Stimulated activated CD4-positive, alpha-beta T cell treated with anti-CD3 and anti-CD28 coated beads, Interleukin-12 subunit alpha, Interleukin-12 subunit beta, amount 100 ng/mL, for 48 hours (primary cell): ENCODE results near the gene ICAM4.
"Not testable (repeated sequence)": the region's sequence is repeated elsewhere in the genome, so short reads cannot be mapped to it uniquely, and the experiment has no call there.

Experiments
- DNase-seq, 3 donors: peaks; one replicate each; pipeline ENCODE4 v3.0.0-alpha.2; 2020; ENCODE audit warnings: low read depth in 2 of 3, low spot score in 1 of 3

ICAM4 gene, protein sequence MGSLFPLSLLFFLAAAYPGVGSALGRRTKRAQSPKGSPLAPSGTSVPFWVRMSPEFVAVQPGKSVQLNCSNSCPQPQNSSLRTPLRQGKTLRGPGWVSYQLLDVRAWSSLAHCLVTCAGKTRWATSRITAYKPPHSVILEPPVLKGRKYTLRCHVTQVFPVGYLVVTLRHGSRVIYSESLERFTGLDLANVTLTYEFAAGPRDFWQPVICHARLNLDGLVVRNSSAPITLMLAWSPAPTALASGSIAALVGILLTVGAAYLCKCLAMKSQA

DNA sequence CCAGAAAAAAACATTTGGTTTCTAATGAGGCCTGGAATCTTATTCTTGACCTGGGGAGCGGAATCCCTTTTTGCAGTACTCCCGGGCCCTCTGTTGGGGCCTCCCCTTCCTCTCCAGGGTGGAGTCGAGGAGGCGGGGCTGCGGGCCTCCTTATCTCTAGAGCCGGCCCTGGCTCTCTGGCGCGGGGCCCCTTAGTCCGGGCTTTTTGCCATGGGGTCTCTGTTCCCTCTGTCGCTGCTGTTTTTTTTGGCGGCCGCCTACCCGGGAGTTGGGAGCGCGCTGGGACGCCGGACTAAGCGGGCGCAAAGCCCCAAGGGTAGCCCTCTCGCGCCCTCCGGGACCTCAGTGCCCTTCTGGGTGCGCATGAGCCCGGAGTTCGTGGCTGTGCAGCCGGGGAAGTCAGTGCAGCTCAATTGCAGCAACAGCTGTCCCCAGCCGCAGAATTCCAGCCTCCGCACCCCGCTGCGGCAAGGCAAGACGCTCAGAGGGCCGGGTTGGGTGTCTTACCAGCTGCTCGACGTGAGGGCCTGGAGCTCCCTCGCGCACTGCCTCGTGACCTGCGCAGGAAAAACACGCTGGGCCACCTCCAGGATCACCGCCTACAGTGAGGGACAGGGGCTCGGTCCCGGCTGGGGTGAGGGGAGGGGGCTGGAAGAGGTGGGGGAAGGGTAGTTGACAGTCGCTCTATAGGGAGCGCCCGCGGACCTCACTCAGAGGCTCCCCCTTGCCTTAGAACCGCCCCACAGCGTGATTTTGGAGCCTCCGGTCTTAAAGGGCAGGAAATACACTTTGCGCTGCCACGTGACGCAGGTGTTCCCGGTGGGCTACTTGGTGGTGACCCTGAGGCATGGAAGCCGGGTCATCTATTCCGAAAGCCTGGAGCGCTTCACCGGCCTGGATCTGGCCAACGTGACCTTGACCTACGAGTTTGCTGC lies at the start of gene ICAM4:
ICAM4 (plus strand) TSS at position 153 of the 935 bp plus-strand sequence; CDS start at position 211, 58 bp downstream.
- no peak for DNase-seq

DNA sequence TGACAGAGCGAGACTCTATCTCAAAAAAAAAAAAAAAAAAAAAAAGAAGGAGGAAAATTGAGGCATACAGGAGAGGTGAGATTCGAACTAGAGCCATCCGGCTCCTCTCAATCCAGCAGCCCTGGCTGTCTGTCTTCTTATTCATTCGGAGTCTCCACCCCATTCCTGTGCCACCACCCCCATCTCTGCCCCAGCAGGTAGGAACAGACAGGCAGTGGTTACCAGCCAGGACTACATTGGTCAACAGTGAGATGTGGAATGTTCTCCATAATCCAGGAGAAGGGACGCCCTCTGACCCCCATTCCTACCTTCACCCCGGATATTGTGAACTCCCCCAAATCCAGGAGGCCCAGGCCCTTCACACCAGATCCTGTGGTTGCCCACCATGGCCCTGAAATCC lies 49.1 kb upstream of the ICAM4 start:
- DNase-seq: no peak

DNA sequence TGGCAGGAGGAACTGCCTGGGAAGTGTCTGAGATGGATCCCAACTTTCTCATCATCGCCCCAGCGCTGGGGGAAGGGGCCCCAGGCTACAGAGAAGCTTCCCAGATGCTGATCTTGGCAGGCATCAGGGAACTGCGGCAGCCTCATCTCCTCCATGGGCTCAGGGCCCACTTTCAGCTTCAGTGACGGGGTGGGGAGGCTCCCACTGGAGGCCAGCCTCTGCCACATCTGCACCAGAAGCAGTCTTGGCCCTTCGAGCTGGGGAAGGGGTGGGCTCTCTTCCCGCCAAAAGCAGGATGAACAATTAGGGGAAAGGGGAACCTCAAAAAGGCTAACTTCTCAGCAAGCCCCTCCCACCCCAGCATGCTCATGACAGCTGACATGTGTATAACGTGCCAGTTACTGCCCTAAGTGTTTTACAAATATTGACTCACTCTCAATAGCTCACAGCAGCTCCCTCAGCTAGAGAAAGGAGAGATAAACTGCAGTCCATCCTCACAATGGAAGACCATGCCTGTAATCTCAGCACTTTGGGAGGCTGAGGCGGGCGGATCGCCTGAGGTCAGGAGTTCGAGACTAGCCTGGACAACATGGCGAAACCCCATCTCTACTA lies 48.5 kb upstream of the ICAM4 start:
- no peak for DNase-seq

DNA sequence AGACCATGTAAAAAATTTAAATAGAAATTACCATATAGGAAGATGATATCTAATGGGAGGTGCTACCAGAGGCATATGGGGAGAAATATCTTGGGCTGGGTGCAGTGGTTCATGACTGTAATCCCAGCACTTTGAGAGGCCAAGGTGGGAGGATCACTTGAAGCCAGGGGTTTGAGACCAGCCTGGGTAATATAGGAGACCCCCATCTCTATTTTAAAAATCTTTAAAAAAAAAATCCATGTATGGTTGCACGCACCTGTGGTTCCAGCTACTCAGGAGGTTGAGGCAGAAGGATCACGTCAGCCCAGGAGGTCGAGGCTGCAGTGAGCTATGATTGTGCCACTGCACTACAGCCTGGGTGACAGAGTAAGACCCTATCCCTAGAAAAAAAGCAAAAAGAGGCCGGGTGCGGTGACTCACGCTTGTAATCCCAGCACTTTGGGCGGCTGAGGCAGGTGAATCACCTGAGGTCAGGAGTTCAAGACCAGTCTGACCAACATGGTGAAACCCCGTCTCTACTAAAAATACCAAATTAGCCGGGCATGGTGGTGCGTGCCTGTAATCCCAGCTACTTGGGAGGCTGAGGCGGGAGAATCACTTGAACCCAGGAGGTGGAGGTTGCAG lies 44.8 kb upstream of the ICAM4 start:
- DNase-seq: not testable (repeated sequence)

DNA sequence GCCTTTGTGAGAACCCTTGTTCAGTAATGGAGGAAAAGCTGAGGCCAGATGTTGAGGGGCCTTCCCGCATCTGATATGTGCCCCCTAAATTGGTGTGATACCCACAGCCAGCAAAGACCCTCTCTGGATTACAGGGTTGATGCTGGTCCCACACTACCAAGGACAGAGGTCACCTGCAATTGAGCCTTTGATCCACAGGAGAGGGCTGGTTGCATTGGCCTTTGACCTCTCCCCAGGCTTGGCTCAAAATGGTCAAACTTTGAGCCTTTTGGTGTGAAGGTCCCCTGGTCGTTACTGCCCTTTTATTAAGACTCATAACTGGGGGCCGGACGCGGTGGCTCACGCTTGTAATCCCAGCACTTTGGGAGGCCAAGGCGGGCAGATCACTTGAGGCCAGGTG lies 43.1 kb upstream of the ICAM4 start:
- no peak for DNase-seq

DNA sequence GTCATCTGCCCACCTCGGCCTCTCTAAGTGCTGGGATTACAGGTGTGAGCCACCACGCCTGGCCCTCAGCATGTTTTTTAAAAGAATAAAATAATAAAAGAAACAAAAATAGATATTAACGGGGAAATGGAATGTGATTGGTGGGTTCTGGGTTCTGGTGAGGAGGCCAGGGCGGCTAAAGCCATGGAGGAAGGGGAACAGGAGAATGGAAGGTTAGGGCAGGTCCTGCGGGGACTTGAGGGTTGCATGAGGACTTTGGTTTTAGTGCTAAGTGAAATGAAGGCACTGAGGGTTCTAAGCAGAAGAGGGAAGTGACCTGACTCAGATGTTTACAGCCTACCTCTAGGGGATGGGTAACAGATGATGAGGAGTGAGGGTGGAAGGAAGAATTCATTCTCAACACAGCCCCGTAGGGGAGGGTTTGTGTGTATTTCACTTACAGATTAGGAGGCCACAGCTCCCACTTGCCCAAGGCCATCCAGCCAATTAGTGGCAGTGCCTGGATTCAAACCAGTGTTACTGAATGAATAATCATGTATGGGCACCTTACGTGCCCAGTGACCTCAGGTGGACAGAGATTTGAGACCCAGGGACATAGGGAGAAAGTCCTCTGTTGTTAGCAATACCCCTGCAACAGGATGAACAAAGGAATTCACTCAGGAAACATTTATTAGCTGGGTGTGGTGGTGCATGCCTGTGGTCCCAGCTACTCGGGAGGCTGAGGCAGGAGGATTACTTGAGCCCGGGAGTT lies 41.4 kb upstream of the ICAM4 start:
- no peak for DNase-seq

DNA sequence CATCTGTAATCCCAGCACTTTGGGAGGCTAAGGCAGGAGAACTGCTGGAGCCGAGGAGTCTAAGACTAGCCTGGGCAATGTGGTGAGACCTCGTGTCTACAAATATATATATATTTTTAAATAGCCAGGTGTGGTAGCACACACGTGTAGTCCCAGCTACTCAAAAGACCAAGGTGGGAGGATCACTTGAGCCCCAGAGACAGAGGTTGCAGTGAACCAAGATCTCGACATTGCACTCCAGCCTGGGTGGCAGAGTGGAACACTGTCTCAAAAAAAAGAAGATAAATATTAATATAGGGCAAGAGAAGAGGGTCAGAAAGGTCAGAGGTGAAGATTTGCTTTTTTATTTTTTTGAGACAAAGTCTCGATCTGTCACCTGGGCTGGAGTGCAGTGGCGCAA lies 40.2 kb upstream of the ICAM4 start:
- DNase-seq: no peak

DNA sequence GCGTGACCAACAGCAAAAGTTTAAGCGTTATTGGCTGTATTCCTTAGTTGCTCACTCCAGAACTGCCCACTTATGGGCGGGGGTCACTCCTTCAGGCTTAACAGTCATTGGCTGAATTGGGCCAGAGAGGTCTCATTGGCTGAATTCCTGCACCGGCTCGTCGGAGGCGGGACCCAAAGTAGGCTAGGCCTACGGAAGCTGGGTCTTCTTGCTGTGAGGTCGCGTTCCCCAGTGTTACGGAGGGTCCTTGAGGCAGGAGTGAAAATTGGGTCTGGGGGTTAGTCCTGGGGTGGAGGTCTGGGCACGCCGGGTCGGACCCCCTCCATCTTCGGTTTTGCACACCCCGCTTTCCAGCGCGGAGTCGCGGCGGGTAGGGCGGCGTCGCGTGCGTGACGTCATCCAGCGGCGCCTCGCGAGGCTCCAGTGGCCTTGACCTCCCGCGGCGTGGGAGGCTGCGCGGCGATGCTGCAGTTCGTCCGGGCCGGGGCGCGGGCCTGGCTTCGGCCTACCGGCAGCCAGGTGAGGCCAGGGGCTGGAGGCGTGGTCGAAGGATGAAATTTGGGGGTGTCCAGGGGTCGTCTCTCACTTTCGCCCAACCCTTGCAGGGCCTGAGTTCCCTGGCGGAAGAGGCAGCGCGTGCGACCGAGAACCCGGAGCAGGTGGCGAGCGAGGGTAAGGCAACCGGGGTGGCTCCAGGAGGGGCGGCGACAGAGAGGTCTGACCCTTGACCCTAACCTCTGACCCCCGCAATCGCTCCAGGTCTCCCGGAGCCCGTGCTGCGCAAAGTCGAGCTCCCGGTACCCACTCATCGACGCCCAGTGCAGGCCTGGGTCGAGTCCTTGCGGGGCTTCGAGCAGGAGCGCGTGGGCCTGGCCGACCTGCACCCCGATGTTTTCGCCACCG lies 34.7 kb upstream of the ICAM4 start, which contains the start of gene MRPL4:
MRPL4 (plus strand) TSS at position 423 of the 903 bp plus-strand sequence; CDS start at position 463, 40 bp downstream.
- peak; percentile 90 to 93 (median 93) for DNase-seq

DNA sequence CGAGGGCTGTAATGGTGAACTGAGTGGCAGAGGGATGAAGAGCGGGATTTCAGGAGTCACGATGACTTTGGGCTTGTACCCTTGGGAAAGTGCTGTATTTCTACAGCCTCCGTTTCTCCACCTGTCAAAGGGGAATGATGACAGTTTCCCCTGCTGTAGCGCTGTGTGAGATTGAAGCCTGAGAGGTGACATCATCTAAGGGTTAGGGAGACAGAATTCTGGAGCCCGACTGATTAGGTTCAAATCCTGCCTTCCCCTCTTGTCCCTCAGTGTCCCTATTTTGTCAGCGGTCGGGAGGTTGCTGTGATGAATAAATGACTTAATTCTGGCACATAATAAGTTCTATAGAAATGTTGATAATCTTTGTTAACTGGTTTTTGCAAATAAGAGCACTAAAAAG lies 34.0 kb upstream of the ICAM4 start:
- no peak for DNase-seq

DNA sequence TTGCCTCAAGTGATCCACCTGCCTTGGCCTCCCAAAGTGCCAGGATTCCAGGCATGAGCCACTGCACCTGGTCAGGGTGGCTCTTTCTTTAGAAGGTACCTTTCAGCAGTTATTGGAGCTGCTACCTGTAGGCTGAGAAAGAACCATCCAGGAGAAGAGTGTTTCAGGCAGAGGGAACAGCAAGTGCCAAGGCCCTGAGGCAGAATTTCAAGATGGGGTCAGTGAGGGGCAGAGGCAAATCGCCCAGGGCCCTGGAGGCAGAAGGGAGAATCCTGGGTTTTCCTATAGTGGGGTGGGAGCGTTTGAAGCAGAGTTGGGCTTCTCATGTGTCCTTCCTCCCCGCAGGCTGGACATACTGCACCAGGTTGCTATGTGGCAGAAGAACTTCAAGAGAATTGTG lies 32.5 kb upstream of the ICAM4 start:
- no peak for DNase-seq

DNA sequence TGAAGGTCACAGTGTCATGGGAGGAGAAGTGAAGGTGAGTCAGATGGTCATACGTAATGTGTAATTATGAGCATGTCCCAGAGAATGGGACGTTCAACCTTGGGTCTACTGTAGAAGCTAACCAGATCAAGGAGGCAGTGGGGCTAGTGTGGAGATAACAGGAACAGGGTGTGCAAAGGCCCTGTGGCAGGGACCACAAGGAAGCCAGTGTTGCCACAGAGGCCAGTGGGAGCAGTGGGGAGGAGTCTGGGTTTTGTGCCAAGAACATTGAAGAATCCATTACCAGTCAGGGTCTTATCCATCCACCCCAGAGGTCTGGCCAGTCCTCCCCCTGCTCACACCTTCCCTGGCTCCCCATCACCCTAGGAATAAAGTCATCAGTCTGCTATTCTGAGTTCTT lies 31.4 kb upstream of the ICAM4 start:
- DNase-seq: no peak

DNA sequence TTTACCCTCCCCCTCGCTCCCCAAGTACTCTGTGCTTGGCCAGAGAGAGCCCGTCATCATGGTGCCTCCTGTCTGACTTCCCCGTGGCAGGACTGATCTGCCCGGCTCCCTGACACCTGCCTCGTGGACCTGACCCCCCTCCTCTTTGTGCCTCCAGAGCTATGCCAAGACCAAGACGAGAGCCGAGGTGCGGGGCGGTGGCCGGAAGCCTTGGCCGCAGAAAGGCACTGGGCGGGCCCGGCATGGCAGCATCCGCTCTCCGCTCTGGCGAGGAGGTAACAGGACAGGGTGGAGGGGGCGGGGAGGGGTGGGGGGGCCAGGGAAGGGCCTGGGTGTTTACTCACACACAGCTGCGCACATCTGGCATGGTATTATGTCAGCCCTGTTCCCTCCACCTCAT lies 30.2 kb upstream of the ICAM4 start:
- DNase-seq: no peak

DNA sequence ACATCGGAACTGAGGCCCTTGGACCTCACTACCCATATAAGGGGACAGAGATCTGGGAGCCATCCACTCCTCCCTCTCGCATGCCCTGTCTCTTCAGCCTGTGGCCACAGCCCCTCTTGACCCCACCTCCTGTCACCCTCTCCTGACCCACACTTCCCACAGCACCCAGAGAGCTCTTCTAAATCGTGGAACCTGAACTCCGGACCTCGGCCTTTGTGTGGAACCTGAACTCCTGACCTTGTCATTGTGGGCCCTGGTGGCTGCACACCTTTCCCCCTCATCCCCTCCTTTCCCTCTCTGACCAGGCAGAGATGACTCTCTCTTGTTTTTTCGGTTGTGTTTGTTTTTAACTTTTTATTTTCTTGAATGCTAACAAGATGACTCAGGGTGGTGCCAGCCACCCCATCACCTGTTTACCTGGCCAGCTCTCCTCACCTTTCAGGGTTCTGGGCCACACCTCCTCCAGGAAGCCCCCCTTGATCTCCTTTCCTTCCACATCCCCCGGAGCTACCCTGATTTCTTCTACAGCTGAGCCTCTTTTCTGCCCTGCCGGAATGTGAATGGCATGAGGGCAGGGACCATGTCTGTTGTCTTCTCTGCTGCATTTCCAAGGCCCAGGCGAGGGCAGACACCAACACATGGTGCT lies 29.7 kb upstream of the ICAM4 start:
- no peak for DNase-seq

DNA sequence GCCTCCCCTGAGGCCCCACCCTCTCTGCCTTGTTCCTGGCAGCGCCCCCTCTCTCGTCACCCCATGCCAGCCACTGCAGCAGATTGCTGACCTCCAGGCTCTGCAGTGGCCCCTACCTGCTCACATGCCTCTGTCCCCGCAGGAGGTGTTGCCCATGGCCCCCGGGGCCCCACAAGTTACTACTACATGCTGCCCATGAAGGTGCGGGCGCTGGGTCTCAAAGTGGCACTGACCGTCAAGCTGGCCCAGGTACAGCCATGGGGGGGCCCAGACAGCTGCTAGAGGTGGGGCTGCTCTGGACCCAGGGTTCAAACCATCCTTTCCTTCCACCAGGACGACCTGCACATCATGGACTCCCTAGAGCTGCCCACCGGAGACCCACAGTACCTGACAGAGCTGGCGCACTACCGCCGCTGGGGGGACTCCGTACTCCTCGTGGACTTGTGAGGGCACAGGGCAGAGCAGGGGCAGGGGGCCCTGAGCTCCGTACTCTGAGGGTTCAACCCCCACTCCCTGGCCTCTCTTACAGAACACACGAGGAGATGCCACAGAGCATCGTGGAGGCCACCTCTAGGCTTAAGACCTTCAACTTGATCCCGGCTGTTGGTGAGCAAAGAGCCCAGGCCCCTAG lies 28.6 kb upstream of the ICAM4 start:
- no peak for DNase-seq

DNA sequence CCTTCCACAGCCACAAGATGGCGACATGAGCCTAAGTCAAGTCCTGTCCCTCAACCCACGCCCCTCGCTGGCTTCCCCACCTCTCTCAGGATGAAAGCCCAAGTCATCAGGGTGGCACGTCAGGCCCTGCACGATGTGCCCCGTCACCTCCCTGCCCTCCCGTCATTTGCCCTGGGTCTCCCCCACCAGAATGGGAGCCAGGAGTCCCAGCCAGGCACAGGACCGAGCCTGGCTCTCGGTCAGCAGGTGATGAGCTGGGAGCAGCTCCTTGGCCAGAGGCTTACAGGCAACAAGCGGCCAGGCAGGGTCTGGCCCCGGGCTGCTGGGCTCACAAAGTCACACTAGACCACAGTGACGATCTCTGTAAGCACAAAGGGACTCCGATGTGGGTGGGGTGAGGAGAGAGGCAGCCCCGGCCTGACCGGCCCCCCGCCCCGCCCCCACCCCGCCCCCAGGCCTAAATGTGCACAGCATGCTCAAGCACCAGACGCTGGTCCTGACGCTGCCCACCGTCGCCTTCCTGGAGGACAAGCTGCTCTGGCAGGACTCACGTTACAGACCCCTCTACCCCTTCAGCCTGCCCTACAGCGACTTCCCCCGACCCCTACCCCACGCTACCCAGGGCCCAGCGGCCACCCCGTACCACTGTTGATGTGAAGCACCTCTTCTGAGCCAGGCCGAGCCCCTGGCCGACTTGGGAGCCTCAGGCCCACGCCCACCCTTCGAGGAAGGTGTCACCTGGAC lies 27.4 kb upstream of the ICAM4 start:
- peak; percentile 93 to 96 (median 94) for DNase-seq

DNA sequence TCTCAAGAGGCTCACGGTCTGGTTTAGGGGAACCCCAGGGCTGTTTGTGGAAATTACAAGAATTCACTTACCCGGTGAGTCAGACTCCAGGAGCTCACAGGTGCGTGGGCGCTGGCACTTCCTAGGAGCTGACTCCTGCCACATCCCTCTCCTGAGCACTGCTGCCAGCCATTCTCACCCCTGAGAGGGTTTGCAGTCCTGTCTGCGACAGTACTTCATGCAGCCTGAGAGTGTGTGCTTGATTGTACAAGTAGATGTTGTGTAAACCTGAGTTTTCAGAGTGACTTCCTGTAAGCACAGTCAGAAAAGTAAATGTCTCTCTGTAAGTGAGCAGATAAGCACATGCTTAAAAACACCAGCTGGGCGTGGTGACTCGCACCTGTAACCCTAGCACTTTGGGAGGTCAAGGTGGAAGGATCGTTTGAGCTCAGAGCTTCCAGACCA lies 26.6 kb upstream of the ICAM4 start:
- peak; percentile 57 to 71 (median 65) for DNase-seq

DNA sequence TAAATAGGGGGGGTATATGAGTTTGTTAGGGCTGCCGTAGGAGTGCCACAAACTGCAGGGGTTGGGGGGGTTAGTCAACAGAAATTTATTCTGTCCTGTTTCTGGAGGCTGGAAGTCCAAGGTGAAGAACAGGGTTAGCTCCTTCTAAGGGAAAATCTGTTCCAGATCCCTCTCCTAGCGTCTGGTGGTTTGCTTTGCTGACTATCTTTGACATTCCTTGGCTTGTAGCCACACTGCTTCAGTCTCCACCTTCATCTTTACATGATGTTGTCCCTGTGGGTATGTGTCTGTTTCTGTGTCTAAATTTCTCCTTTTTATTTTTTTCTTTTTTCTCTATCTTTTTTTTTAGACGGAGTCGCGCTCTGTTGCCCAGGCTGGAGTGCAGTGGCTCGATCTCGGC lies 24.0 kb upstream of the ICAM4 start:
- DNase-seq: no peak

DNA sequence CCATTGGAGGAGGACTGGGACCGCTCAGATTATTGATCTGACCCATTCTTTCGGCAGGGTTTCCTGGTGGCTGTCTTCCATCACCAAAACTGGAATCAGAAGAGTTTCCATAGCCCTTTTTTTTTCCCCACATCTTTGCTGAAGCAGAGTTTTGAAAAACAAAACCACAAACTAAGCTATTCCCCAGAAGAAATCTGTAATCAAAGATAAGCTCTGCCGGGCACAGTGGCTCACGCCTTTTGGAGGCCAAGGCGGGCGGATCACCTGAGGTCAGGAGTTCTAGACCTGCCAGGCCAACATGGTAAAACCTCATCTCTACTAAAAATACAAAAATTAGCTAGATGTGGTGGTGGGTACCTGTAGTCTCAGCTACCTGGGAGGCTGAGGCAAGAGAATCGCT lies 20.0 kb upstream of the ICAM4 start:
- no peak for DNase-seq
